Activated naive CD4-positive, alpha-beta T cell treated with anti-CD3 and anti-CD28 coated beads, Interleukin-2, amount 50 U/mL, for 24 hours (primary cell): Measurements from ENCODE around the gene RAPGEF3.

Experiments used
- H3K27ac Mint-ChIP-seq: one replicate; pipeline ENCODE4 v1.8.0; 2021; ENCODE audit warnings: mild to moderate bottlenecking, mixed read lengths
- H3K27me3 Mint-ChIP-seq: one replicate; pipeline ENCODE4 v1.8.0; 2021; ENCODE audit warnings: mixed read lengths
- H3K36me3 Mint-ChIP-seq: one replicate; pipeline ENCODE4 v1.8.0; 2021; ENCODE audit warnings: mixed read lengths
- H3K4me1 Mint-ChIP-seq: one replicate; pipeline ENCODE4 v1.8.0; 2021; ENCODE audit warnings: mixed read lengths
- H3K4me3 Mint-ChIP-seq: one replicate; pipeline ENCODE4 v1.8.0; 2021; ENCODE audit warnings: mild to moderate bottlenecking, mixed read lengths
- H3K9me3 Mint-ChIP-seq: one replicate; pipeline ENCODE4 v1.8.0; 2021; ENCODE audit warnings: mixed read lengths

The RAPGEF3 gene

DNA sequence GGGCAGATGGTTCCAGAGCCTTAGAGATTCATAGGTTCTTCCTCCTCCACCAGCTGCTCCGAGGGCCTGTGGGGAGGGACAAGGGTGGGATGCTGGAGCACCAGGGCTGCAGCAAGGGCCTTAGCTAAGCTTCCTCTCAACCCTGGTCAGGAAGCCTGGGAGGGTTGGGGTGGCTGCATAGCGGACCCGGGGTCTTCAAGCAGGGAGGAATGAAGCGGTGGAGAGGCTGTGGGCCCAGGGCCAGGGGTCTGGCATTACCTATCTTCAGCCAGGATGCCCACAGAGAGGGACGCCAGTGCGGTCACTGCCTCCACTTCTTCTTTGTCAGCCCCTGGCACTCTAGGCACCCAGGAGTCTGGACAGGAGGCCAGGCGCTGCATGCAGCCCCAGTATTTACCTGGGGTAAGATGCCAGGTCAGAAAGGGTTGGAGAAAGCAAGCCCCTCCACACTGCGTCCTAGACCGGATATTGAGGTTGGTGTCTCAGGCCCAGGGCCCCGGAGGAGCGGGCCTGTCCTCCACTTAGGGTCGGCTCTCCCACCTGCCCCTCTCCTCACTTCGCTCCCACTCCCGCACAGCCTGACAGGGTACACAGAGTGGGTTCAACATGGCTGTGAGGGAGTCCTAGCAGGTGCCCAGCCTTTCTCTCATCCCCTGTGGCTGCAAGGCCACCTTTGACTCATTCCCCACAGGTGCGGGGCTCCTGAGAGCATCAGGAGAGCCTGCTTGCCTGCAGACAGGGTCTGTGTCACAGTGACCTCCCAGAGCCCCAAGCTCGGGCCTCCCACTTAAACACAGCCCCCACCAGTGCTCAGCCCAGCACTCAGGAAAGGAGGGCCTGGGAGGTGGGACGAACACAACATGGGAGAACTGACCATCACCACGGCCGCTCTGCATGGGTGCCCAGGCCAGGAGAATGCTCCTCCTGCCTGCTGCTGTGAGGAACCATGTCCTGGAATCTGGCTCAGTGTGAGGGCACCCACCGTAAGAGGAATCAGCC is 25.4 kb upstream of the RAPGEF3 start:
- H3K4me1 Mint-ChIP-seq: peaks cover 19% of the 10 kb centered on the region
- no peaks in the 10 kb centered on the region for H3K9me3 Mint-ChIP-seq
- H3K4me3 Mint-ChIP-seq: no peak overlapping the region
- H3K27ac Mint-ChIP-seq: no peak overlapping the region
- H3K36me3 Mint-ChIP-seq: peaks cover 9% of the 10 kb centered on the region
- no peaks in the 10 kb centered on the region for H3K27me3 Mint-ChIP-seq

DNA sequence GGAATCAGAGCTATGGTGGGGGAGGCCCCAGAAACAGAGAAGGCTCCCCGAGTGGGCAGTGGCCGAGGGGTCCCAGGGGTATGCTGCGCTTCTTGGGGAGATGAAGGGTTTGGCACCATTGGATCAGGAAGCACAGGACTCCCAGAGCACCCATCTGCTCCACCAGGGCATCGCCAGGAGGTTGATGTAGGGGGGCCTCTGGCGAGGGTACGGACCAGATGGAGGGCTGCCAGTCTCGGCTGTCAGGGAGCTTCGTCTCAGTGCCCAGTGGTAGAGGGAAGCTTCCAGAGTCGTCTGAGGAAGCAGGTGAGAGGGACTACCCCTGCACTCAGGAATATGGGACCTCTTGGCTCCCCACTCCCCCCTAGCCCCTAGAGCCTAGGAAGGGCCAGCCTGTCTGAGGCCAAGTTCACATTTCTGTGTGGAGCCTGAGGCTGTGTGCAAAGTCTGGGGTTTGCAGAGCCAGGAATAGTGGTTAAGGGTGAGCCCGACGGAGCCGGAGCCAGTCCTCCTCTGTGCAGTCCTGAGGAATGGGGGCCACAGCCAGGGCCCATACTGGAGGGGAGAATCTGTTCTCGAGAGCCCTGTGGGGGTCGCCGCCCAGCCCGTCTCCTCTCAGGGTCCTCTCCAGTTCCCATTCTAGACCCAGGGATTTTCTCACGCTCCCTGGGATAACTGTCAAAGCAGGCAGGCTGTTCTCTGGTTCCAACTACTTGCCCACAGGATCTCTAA is 24.5 kb upstream of the RAPGEF3 start:
- no peaks in the 10 kb centered on the region for H3K27me3 Mint-ChIP-seq
- peaks cover 22% of the 10 kb centered on the region for H3K4me1 Mint-ChIP-seq
- peaks cover 5% of the 10 kb centered on the region for H3K36me3 Mint-ChIP-seq
- H3K27ac Mint-ChIP-seq: peak overlapping the region; percentile 48
- no peak overlapping the region for H3K4me3 Mint-ChIP-seq
- H3K9me3 Mint-ChIP-seq: no peaks in the 10 kb centered on the region

- Mint-ChIP-seq H3K36me3 (no peaks in the 10 kb centered on the region), H3K27me3 (no peaks in the 10 kb centered on the region), H3K4me3 (no peak overlapping the region), H3K27ac (peak overlapping the region; percentile 48), H3K4me1 (peaks cover 22% of the 10 kb centered on the region), H3K9me3 (no peaks in the 10 kb centered on the region)
Observed at GRCh38 chr12:47782372-47782770, 23.7 kb upstream of the RAPGEF3 start.

DNA sequence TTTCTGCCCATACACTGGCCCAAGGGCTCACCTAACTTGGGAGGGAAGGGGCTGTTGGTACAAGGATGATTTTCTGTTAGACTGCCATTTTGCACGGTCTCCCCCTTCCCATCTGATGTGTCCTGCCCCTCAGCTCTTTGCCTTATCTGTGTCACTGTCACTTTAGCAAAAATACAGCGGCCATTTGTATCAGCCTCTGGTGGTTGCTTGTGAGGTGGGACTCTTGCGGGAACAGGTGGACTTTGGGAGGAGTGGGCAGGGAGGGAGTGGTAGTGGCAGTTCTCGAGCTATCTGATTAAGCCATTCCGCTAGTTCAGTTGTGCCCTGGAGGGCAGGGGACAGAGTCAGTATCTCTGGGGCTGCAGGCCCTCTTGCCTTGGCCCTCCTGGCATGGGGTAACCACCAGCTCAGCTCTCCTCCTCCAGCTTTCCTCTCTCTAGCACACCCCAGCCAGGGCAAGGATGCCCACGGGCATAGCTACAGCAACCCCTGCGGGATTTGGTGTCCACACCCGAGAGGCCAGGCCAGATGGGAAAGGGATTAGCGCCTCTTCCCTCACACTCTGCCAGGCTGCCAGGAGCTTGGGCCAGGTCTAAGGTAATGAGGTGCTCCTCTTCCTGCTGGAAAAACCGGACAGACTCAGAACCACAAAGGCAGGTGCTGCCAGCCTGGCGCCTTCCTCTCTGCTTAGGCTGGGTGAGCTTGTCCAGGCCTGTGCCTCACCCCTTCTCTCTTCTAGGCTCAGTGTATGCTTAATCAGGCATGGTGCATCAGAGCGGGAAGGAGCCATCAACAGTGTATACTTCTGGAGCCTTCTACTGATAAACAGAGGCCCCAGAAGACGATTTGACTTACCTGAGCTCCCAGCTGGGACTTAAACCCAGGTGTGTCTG is 23.0 kb upstream of the RAPGEF3 start:
- no peaks in the 10 kb centered on the region for H3K36me3 Mint-ChIP-seq
- peaks cover 22% of the 10 kb centered on the region for H3K4me1 Mint-ChIP-seq
- no peaks in the 10 kb centered on the region for H3K9me3 Mint-ChIP-seq
- H3K27me3 Mint-ChIP-seq: no peaks in the 10 kb centered on the region
- no peak overlapping the region for H3K4me3 Mint-ChIP-seq
- peak overlapping the region; percentile 89 for H3K27ac Mint-ChIP-seq

- Mint-ChIP-seq H3K36me3 (no peaks in the 10 kb centered on the region), H3K4me1 (peaks cover 21% of the 10 kb centered on the region), H3K9me3 (no peaks in the 10 kb centered on the region), H3K4me3 (no peak overlapping the region), H3K27ac (no peak overlapping the region), H3K27me3 (no peaks in the 10 kb centered on the region)
Observed at GRCh38 chr12:47779943-47780504, 21.3 kb upstream of the RAPGEF3 start.

DNA sequence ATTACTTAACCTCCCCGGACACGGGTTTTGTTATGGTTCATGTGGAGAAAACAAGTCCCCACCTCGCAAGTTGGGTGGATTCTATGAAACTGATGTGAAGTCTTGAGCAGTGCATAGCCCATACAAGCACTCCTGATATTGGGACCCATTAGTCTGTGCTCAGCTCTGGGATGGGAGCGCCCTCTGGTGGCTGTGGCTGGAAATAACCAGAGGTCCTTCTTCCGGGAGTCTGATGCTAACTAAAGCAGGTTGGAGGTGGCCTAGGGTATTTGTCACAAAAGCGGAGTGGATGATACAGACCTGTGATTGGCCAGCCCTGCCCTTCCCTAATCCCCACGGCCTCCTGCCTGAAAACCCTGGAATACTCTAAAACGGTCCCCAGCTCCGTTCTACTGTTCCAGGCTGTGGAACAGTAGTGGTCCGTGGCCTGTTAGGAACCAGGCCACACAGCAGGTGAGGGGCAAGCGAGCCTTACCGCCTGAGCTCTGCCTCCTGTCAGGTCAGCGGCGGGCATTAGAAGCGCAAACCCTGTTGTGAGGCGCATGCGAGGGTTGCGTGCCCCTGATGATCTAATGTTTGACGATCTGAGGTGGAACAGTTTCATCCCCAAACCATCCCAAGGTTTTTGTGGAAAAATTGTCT is 20.7 kb upstream of the RAPGEF3 start:
- H3K27ac Mint-ChIP-seq: peak overlapping the region; percentile 65
- no peaks in the 10 kb centered on the region for H3K36me3 Mint-ChIP-seq
- H3K4me3 Mint-ChIP-seq: no peak overlapping the region
- peaks cover 24% of the 10 kb centered on the region for H3K4me1 Mint-ChIP-seq
- H3K9me3 Mint-ChIP-seq: no peaks in the 10 kb centered on the region
- H3K27me3 Mint-ChIP-seq: no peaks in the 10 kb centered on the region

GRCh38 chr12:47778881-47779280 is 20.2 kb upstream of the RAPGEF3 start:
- H3K27me3 Mint-ChIP-seq: no peaks in the 10 kb centered on the region
- H3K36me3 Mint-ChIP-seq: no peaks in the 10 kb centered on the region
- no peaks in the 10 kb centered on the region for H3K9me3 Mint-ChIP-seq
- no peak overlapping the region for H3K4me3 Mint-ChIP-seq
- no peak overlapping the region for H3K27ac Mint-ChIP-seq
- peaks cover 30% of the 10 kb centered on the region for H3K4me1 Mint-ChIP-seq

- Mint-ChIP-seq H3K4me1 (peaks cover 33% of the 10 kb centered on the region), H3K9me3 (no peaks in the 10 kb centered on the region), H3K27me3 (no peaks in the 10 kb centered on the region), H3K27ac (peak overlapping the region; percentile 74), H3K4me3 (no peak overlapping the region), H3K36me3 (no peaks in the 10 kb centered on the region)
Observed at GRCh38 chr12:47777741-47778558, 19.3 kb upstream of the RAPGEF3 start.

- Mint-ChIP-seq H3K27ac (no peak overlapping the region), H3K4me3 (no peak overlapping the region), H3K27me3 (no peaks in the 10 kb centered on the region), H3K4me1 (peaks cover 33% of the 10 kb centered on the region), H3K36me3 (no peaks in the 10 kb centered on the region), H3K9me3 (no peaks in the 10 kb centered on the region)
Observed at GRCh38 chr12:47777151-47777550, 18.5 kb upstream of the RAPGEF3 start.

DNA sequence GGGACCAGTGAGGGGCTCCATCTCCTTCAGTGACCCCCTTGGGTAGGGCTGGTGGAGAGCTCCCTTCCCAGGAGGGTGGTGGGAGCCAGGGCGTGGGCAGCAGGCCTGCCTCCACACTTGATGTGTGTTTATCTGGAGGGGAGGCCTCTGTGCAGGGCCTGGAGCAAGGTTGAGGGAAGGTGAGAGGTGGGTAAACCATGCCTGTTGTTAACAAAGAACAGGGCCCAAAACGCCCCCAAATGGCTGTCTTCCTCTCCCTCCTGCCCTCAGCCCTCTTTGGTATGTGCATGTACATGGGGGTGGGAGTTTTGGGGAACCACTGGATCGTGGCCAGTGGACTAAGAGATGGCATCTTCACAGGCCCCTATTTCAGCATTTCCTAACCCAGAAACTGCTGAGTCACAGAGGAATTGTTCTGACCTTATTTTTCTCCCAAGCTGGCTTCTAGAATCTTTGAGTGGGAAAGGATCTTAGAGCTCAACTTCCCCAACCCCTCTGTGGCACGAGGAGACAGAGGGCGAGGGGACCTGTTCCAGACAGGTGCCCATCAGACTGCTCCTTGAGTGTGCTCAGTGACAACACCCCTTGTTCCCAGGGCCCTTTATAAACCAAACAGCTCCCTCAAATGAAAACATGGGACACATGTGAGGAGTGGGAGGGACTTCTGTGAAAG is 17.9 kb upstream of the RAPGEF3 start:
- H3K27ac Mint-ChIP-seq: peak overlapping the region; percentile 46
- H3K9me3 Mint-ChIP-seq: no peaks in the 10 kb centered on the region
- H3K4me1 Mint-ChIP-seq: peaks cover 33% of the 10 kb centered on the region
- H3K36me3 Mint-ChIP-seq: no peaks in the 10 kb centered on the region
- H3K27me3 Mint-ChIP-seq: no peaks in the 10 kb centered on the region
- H3K4me3 Mint-ChIP-seq: no peak overlapping the region

DNA sequence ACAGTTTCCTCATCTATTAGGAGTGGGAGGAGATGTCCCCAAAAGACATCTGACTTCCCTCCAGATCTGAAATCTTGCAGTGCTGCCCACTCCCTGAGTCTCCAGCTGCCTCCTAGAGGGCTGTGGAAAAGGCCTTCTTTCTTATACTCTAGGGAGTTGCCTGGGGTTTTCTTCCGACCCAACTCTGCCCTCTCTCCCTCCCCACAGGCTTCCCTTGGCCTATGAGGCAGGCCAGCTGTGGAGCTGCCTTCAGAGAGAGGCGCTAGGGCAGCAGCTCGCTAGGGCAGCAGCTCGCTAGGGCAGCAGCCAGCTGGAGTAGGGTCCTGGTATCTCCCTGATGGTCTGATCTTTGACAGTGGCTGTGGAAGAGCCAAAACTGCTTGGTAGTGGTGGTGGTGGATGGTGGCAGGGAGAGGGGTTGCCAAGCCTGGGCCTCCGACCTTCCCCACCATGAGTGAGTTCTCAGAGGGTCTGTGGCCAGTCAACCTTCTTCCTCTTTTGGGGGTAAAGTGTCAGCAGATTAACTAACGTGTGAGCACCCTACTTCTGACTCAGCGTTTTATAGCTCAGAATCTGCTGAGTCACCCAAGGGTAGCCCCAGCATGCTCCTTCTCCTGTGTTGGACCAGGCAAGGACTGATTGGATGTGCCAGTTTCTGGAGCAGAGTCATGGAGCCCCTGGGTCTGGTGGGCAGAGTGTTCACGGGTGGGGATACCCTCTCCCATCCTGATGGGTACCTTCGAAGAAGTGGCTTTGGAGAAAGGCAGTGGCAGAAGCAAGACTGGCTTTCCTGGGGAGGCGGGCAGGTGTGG is 16.6 kb upstream of the RAPGEF3 start:
- H3K36me3 Mint-ChIP-seq: no peaks in the 10 kb centered on the region
- H3K27ac Mint-ChIP-seq: peak overlapping the region; percentile 49
- peaks cover 33% of the 10 kb centered on the region for H3K4me1 Mint-ChIP-seq
- no peaks in the 10 kb centered on the region for H3K9me3 Mint-ChIP-seq
- peak overlapping the region; percentile 7 for H3K4me3 Mint-ChIP-seq
- no peaks in the 10 kb centered on the region for H3K27me3 Mint-ChIP-seq

DNA sequence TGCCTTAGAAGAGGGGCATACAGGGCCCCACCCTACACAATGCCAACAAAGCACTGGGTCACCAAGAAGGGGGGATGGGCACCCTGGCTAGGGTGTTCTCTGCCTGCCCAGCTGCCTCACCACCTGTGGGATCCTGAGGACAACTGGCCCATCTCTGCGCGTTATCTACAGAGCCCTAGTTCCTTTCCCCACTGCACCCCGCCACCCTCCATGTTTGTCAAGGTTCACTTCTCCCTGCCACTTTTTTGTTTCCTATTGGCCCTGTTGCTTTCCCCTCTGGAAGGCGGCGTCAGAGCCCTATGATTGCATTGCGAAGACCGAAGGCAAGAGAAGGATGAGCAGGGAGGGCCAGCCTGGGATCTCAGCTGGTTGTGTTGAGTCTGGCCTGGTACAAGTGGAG is 16.0 kb upstream of the RAPGEF3 start:
- no peaks in the 10 kb centered on the region for H3K27me3 Mint-ChIP-seq

More for the DNA sequence above, 16.0 kb upstream of the RAPGEF3 start:
- H3K4me1 Mint-ChIP-seq: peaks cover 33% of the 10 kb centered on the region
- no peaks in the 10 kb centered on the region for H3K36me3 Mint-ChIP-seq
- peak overlapping the region; percentile 86 for H3K4me3 Mint-ChIP-seq
- H3K27ac Mint-ChIP-seq: no peak overlapping the region
- no peaks in the 10 kb centered on the region for H3K9me3 Mint-ChIP-seq
